ENCODE results near the gene ATP2A3.
A peak's percentile ranks its signal among the peaks of the same experiment; 100 is the strongest.

The ATP2A3 gene

GRCh38 chr17:3976675-3977171, 12.5 kb upstream of the ATP2A3 start:
- H3K4me2 ChIP-seq (ENCODE audit: low read depth, low read length, poor library complexity, severe bottlenecking): no peak overlapping the region
- H3K4me3 ChIP-seq (ENCODE audit: low read length, poor library complexity, severe bottlenecking): no peak overlapping the region
- H3K36me3 ChIP-seq (ENCODE audit: insufficient read depth, low read length): no peaks in the 10 kb centered on the region
- H4K20me1 ChIP-seq (ENCODE audit: insufficient read depth, low read length, poor library complexity, severe bottlenecking): no peaks in the 10 kb centered on the region
- H3K9ac ChIP-seq (ENCODE audit: low read depth, low read length, poor library complexity, severe bottlenecking): no peak overlapping the region
- no peaks in the 10 kb centered on the region for H3F3A ChIP-seq (ENCODE audit: low read depth)
- no peaks in the 10 kb centered on the region for H3K9me2 ChIP-seq (replicated peaks; ENCODE audit: low read depth, low read length)
- TF ChIP-seq CTCF (conservative IDR thresholded peaks at IDR 0.05; ENCODE audit: low read length) (no peak), EZH2phosphoT487 (IDR thresholded peaks at IDR 0.05; ENCODE audit: borderline replicate concordance) (no peak)
- H2AFZ ChIP-seq (ENCODE audit: low read length): no peak overlapping the region
- no peaks in the 10 kb centered on the region; the same call in 1 of the 2 replicates for H3K9me3 ChIP-seq (ENCODE audit: insufficient read depth, low read depth, low read length)
- no peaks in the 10 kb centered on the region for H3K27me3 ChIP-seq (ENCODE audit: insufficient read depth, low read length, poor library complexity, severe bottlenecking)
- no peaks in the 10 kb centered on the region for H3K79me2 ChIP-seq (ENCODE audit: insufficient read depth, low read length)
- peaks cover 23% of the 10 kb centered on the region for H3K4me1 ChIP-seq (ENCODE audit: insufficient read depth, low read length, poor library complexity, severe bottlenecking)

GRCh38 chr17:3974980-3975379, 10.7 kb upstream of the ATP2A3 start:
- no peak overlapping the region for H2AFZ ChIP-seq (ENCODE audit: low read length)
- no peak overlapping the region for H3K9ac ChIP-seq (ENCODE audit: low read depth, low read length, poor library complexity, severe bottlenecking)
- no peak for TF ChIP-seq CTCF (conservative IDR thresholded peaks at IDR 0.05; ENCODE audit: low read length)
- TF ChIP-seq EZH2phosphoT487 (IDR thresholded peaks at IDR 0.05; ENCODE audit: borderline replicate concordance): no peak
- H3K79me2 ChIP-seq (ENCODE audit: insufficient read depth, low read length): no peaks in the 10 kb centered on the region
- peak overlapping the region; percentile 48 for H3K4me2 ChIP-seq (ENCODE audit: low read depth, low read length, poor library complexity, severe bottlenecking)
- H3K4me3 ChIP-seq (ENCODE audit: low read length, poor library complexity, severe bottlenecking): no peak overlapping the region
- H3F3A ChIP-seq (ENCODE audit: low read depth): no peaks in the 10 kb centered on the region
- no peaks in the 10 kb centered on the region for H3K36me3 ChIP-seq (ENCODE audit: insufficient read depth, low read length)
- H3K9me3 ChIP-seq (ENCODE audit: insufficient read depth, low read depth, low read length): no peaks in the 10 kb centered on the region; the same call in 1 of the 2 replicates
- no peaks in the 10 kb centered on the region for H4K20me1 ChIP-seq (ENCODE audit: insufficient read depth, low read length, poor library complexity, severe bottlenecking)
- H3K9me2 ChIP-seq (replicated peaks; ENCODE audit: low read depth, low read length): no peaks in the 10 kb centered on the region
- H3K27me3 ChIP-seq (ENCODE audit: insufficient read depth, low read length, poor library complexity, severe bottlenecking): no peaks in the 10 kb centered on the region
- H3K4me1 ChIP-seq (ENCODE audit: insufficient read depth, low read length, poor library complexity, severe bottlenecking): peaks cover 23% of the 10 kb centered on the region

- H3F3A ChIP-seq (ENCODE audit: low read depth): no peaks in the 10 kb centered on the region
Measured at GRCh38 chr17:3974138-3974687, 10.0 kb upstream of the ATP2A3 start.

More at GRCh38 chr17:3974138-3974687, 10.0 kb upstream of the ATP2A3 start:
- Histone ChIP-seq H3K79me2 (ENCODE audit: insufficient read depth, low read length) (no peaks in the 10 kb centered on the region), H3K4me2 (ENCODE audit: low read depth, low read length, poor library complexity, severe bottlenecking) (peak overlapping the region; percentile 48), H2AFZ (ENCODE audit: low read length) (peak overlapping the region; percentile 31; the same call in 1 of the 2 replicates), H3K9me2 (replicated peaks; ENCODE audit: low read depth, low read length) (no peaks in the 10 kb centered on the region), H3K4me1 (ENCODE audit: insufficient read depth, low read length, poor library complexity, severe bottlenecking) (peaks cover 23% of the 10 kb centered on the region), H3K27me3 (ENCODE audit: insufficient read depth, low read length, poor library complexity, severe bottlenecking) (no peaks in the 10 kb centered on the region), H3K9ac (ENCODE audit: low read depth, low read length, poor library complexity, severe bottlenecking) (peak overlapping the region; percentile 26), H3K9me3 (ENCODE audit: insufficient read depth, low read depth, low read length) (no peaks in the 10 kb centered on the region; the same call in 1 of the 2 replicates), H3K4me3 (ENCODE audit: low read length, poor library complexity, severe bottlenecking) (peak overlapping the region; percentile 18), H4K20me1 (ENCODE audit: insufficient read depth, low read length, poor library complexity, severe bottlenecking) (no peaks in the 10 kb centered on the region), H3K36me3 (ENCODE audit: insufficient read depth, low read length) (no peaks in the 10 kb centered on the region)
- TF ChIP-seq EZH2phosphoT487 (IDR thresholded peaks at IDR 0.05; ENCODE audit: borderline replicate concordance) (no peak), CTCF (conservative IDR thresholded peaks at IDR 0.05; ENCODE audit: low read length) (no peak)
